Endodermal cell (in vitro differentiated cells): ENCODE data around the gene BEND6. TPM values are rescaled to one million over a fixed set of nuclear protein-coding genes. Genes with fewer than 3 reads are reported as not detected.

Experiments
- DNase-seq: peaks from one replicate; pipeline ENCODE4 v3.0.0-alpha.2; 2017
- H3K27ac ChIP-seq: 2 replicates; pipeline ENCODE4 v1.5.1; 2013; ENCODE audit warnings: mild to moderate bottlenecking, low read depth, low read length, moderate library complexity
- H3K27me3 ChIP-seq: 2 replicates; pipeline ENCODE4 v1.6.1; 2013; ENCODE audit warnings: mild to moderate bottlenecking, low read length, moderate library complexity; ENCODE audit not compliant: insufficient read depth, control insufficient read depth, poor library complexity, severe bottlenecking
- H3K36me3 ChIP-seq: 2 replicates; pipeline ENCODE4 v1.7.0; 2013; ENCODE audit warnings: mild to moderate bottlenecking, low read length, moderate library complexity; ENCODE audit not compliant: control insufficient read depth, insufficient read depth
- H3K4me1 ChIP-seq: one replicate; pipeline ENCODE4 v1.7.0; 2013; ENCODE audit warnings: low read length; ENCODE audit not compliant: control insufficient read depth, insufficient read depth
- H3K4me3 ChIP-seq: 2 replicates; pipeline ENCODE4 v1.5.1; 2013; ENCODE audit warnings: mild to moderate bottlenecking, low read length, moderate library complexity
- H3K9ac ChIP-seq: 2 replicates; pipeline ENCODE4 v1.6.1; 2013; ENCODE audit warnings: mild to moderate bottlenecking, low read length, moderate library complexity; ENCODE audit not compliant: poor library complexity, severe bottlenecking; ENCODE audit errors: extremely low read depth
- H3K9me3 ChIP-seq: 2 replicates; pipeline ENCODE4 v1.6.1; 2013; ENCODE audit warnings: mild to moderate bottlenecking, low read length, moderate library complexity; ENCODE audit not compliant: control insufficient read depth
- H3K27ac Mint-ChIP-seq: 2 replicates; pipeline ENCODE4 v1.8.0; 2020; ENCODE audit warnings: mixed read lengths
- H3K27me3 Mint-ChIP-seq: 2 replicates; pipeline ENCODE4 v1.8.0; 2021; ENCODE audit warnings: mild to moderate bottlenecking, mixed read lengths; ENCODE audit not compliant: insufficient read depth
- H3K36me3 Mint-ChIP-seq: 2 replicates; pipeline ENCODE4 v1.8.0; 2020; ENCODE audit warnings: low read depth, mixed read lengths
- H3K4me1 Mint-ChIP-seq: 2 replicates; pipeline ENCODE4 v1.8.0; 2020; ENCODE audit warnings: mixed read lengths
- H3K4me3 Mint-ChIP-seq: 2 replicates; pipeline ENCODE4 v1.8.0; 2020; ENCODE audit warnings: mild to moderate bottlenecking, moderate library complexity, mixed read lengths
- H3K9me3 Mint-ChIP-seq: 2 replicates; pipeline ENCODE4 v1.8.0; 2020; ENCODE audit warnings: mild to moderate bottlenecking, mixed read lengths
- WGBS, 2 experiments: methylation state at CpG; one replicate each; pipeline versions ENCODE4 v1.1.5 to v1.1.7; 2013; ENCODE audit warnings: missing lambda C conversion rate in 2 of 2, mixed read lengths in 1 of 2; ENCODE audit not compliant: insufficient coverage in 1 of 2, insufficient read length in 1 of 2; 5-methylcytosine and 5-hydroxymethylcytosine counted together
- total RNA-seq, 2 donors: library from RNA; stranded (reverse); fragmentation: NEBNext Ultra II Directional in 1 of 2; extraction: Animal tissue kit (Norgen Biotek cat#: 25700) in 1 of 2; gene quantifications; 2 replicates in 1 of 2; 3 replicates in 1 of 2; pipeline ENCODE4 v1.2.1, GENCODE V29; 2021
- TF ChIP-seq, protein P1 (sequence below): fragments of 200-600 bp; sonication (generic); conservative IDR thresholded peaks from 2 replicates; pipeline ENCODE4 v1.5.0; 2021; ENCODE audit warnings: antibody characterized with exemption, mild to moderate bottlenecking

The BEND6 gene
- total RNA-seq, 2 donors from 2014 or later: 0.57 to 0.95 TPM

DNA sequence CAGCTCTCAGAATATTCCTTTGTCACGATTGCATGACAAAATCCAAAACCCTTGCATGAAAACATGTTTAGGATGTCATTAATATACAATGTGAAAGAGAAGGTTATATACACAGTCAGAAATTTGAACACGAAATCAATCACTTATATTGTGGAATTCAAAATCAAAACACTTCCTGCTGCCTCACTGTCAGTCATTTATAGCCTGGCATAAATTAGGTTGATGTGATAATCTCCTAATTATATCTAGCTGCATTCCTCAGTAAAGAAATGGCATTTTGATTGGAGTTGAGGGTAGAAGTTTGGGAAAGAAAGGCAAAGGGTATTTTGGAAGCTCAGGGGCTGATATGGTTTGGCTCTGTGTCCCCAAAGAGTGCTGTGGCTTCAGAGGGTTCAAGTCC, 24.1 kb upstream of the BEND6 start:
- no peaks in the 10 kb centered on the region for H3K36me3 ChIP-seq
- H3K4me1 Mint-ChIP-seq: peaks cover 13% of the 10 kb centered on the region
- no peaks in the 10 kb centered on the region for H3K27me3 ChIP-seq
- no peaks in the 10 kb centered on the region for H3K9me3 ChIP-seq
- no peaks in the 10 kb centered on the region for H3K27me3 Mint-ChIP-seq
- 88% methylated on average over 2 of the region's 2 CpGs; no CpG with 5 or more reads in 1 of the 2 experiments for WGBS, 2 experiments
- no peak overlapping the region for H3K27ac ChIP-seq
- H3K4me3 Mint-ChIP-seq: no peak overlapping the region
- no peak overlapping the region for H3K27ac Mint-ChIP-seq
- TF ChIP-seq, protein P1, sequence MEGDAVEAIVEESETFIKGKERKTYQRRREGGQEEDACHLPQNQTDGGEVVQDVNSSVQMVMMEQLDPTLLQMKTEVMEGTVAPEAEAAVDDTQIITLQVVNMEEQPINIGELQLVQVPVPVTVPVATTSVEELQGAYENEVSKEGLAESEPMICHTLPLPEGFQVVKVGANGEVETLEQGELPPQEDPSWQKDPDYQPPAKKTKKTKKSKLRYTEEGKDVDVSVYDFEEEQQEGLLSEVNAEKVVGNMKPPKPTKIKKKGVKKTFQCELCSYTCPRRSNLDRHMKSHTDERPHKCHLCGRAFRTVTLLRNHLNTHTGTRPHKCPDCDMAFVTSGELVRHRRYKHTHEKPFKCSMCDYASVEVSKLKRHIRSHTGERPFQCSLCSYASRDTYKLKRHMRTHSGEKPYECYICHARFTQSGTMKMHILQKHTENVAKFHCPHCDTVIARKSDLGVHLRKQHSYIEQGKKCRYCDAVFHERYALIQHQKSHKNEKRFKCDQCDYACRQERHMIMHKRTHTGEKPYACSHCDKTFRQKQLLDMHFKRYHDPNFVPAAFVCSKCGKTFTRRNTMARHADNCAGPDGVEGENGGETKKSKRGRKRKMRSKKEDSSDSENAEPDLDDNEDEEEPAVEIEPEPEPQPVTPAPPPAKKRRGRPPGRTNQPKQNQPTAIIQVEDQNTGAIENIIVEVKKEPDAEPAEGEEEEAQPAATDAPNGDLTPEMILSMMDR: no peak
- H3K36me3 Mint-ChIP-seq: no peaks in the 10 kb centered on the region
- no peaks in the 10 kb centered on the region for H3K9me3 Mint-ChIP-seq
- H3K4me1 ChIP-seq: no peaks in the 10 kb centered on the region
- H3K4me3 ChIP-seq: no peak overlapping the region
- no peak overlapping the region for H3K9ac ChIP-seq
- DNase-seq: no peak

DNA sequence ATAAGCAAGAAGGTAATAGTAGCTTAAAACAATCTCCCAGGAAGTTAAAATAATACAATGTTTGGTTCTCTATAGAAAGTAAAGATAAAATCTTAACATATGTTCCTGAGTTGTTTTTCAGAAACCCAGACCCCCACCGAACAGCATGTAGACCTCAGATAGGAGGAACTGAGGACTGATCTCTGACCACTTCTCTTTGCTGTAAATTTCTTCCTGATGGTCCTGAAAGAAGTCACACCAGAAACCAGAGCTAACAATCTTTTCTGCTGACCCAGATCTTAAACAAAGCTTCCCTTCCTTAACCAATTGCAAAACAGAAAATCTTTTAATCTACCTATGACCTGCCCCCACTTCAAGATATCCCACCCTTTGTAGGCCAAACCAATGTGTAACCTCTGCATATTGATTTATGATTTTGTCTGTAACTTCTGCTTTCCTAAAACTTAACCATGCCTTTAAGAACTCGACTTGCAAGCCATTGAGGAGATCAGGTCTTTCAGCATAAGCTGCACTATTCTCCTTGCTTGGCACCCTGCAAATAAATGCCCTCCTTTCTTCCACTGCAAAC, 21.9 kb upstream of the BEND6 start:
- H3K9ac ChIP-seq: no peak overlapping the region

DNA sequence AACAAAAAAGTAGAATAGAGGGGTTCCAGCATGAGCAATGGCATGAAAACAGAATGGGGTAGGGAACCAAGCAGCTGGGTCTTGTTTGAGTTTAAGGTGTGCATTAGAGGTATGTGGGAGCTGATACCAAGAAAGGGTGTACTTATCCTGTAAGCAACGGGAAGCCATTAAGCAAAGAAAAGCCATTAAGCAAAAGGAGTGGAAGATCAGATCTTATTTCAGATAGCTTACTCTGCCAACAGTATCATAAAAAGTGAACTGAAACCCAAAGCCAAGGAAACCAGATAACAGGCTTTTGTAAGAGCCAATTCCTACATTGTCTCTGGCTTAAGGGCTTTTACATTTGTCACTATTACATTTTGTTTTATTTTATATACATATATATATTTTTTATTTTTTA, 21.3 kb upstream of the BEND6 start:
- Histone ChIP-seq H3K4me1 (no peaks in the 10 kb centered on the region), H3K27me3 (no peaks in the 10 kb centered on the region), H3K4me3 (no peak overlapping the region), H3K9me3 (no peaks in the 10 kb centered on the region), H3K9ac (no peak overlapping the region), H3K36me3 (no peaks in the 10 kb centered on the region), H3K27ac (no peak overlapping the region)
- H3K27ac Mint-ChIP-seq: no peak overlapping the region
- H3K36me3 Mint-ChIP-seq: no peaks in the 10 kb centered on the region
- H3K4me3 Mint-ChIP-seq: no peak overlapping the region
- TF ChIP-seq, protein P1: no peak
- no peak for DNase-seq
- no peaks in the 10 kb centered on the region for H3K27me3 Mint-ChIP-seq
- 83% methylated on average over 1 of the region's 1 CpG; no CpG with 5 or more reads in 1 of the 2 experiments for WGBS, 2 experiments
- H3K4me1 Mint-ChIP-seq: peaks cover 5% of the 10 kb centered on the region
- H3K9me3 Mint-ChIP-seq: no peaks in the 10 kb centered on the region

More for the DNA sequence above, 21.9 kb upstream of the BEND6 start:
- H3K36me3 ChIP-seq: no peaks in the 10 kb centered on the region
- H3K27ac ChIP-seq: no peak overlapping the region
- H3K27ac Mint-ChIP-seq: no peak overlapping the region
- 85 to 100% methylated on average over 1 to 2 of the region's 2 CpGs for WGBS, 2 experiments
- no peaks in the 10 kb centered on the region for H3K4me1 ChIP-seq
- H3K27me3 Mint-ChIP-seq: no peaks in the 10 kb centered on the region
- TF ChIP-seq, protein P1: no peak
- H3K4me3 ChIP-seq: no peak overlapping the region
- H3K27me3 ChIP-seq: no peaks in the 10 kb centered on the region
- peaks cover 11% of the 10 kb centered on the region for H3K4me1 Mint-ChIP-seq
- no peak for DNase-seq
- no peaks in the 10 kb centered on the region for H3K9me3 ChIP-seq
- no peak overlapping the region for H3K4me3 Mint-ChIP-seq
- H3K9me3 Mint-ChIP-seq: no peaks in the 10 kb centered on the region
- no peaks in the 10 kb centered on the region for H3K36me3 Mint-ChIP-seq
